Activated naive CD4-positive, alpha-beta T cell treated with anti-CD3 and anti-CD28 coated beads for 36 hours (primary cell): ENCODE data around the gene ZNF496. TPM values are rescaled to one million over a fixed set of nuclear protein-coding genes. Genes with fewer than 3 reads are reported as not detected.

ENCODE experiments used
- total RNA-seq, 2 experiments: library from RNA; stranded (reverse); gene quantifications; one replicate each; pipeline ENCODE4 v1.2.3, GENCODE V29; 2021

The ZNF496 gene
- total RNA-seq, 2 experiments from 2014 or later: 9.8 to 10.6 TPM

Other genes with a start within 250 kb of the ZNF496 start
- 1 to 10 TPM; 8.2 to 8.4 TPM for gene ZNF669, start 227.5 kb downstream of the ZNF496 start, total RNA-seq
- gene ZNF124, start 159.8 kb downstream of the ZNF496 start, total RNA-seq: 10 to 100 TPM; 10.6 to 11.8 TPM
- not detected for gene VN1R5, start 75.8 kb downstream of the ZNF496 start, total RNA-seq
- under 1 TPM in 1 of 2 experiments, not detected in 1; 0.20 TPM for gene NLRP3, start 84.3 kb upstream of the ZNF496 start, total RNA-seq
- gene OR2B11, start 126.2 kb upstream of the ZNF496 start, total RNA-seq: not detected
- gene OR2C3, start 204.6 kb upstream of the ZNF496 start, total RNA-seq: not detected
- gene GCSAML, start 217.3 kb upstream of the ZNF496 start, total RNA-seq: not detected